Neuronal stem cell (in vitro differentiated cells): ENCODE results near the gene MEIKIN.

Experiments
- DNase-seq: peaks from one replicate; pipeline ENCODE4 v3.0.0-alpha.2; 2013; ENCODE audit warnings: low spot score
- H2AFZ ChIP-seq: one replicate; pipeline ENCODE4 v1.6.1; 2013; ENCODE audit warnings: mild to moderate bottlenecking, low read length, inconsistent platforms
- H2AK5ac ChIP-seq: 2 replicates; pipeline ENCODE4 v1.6.1; 2013; ENCODE audit warnings: low read depth, mild to moderate bottlenecking, inconsistent platforms, low read length, moderate library complexity, mixed read lengths
- H2BK120ac ChIP-seq: 2 replicates; pipeline ENCODE4 v1.6.1; 2013; ENCODE audit warnings: low read depth, mild to moderate bottlenecking, inconsistent platforms, low read length, moderate library complexity, mixed read lengths
- H2BK12ac ChIP-seq: one replicate; pipeline ENCODE4 v1.6.1; 2013; ENCODE audit warnings: low read length, inconsistent platforms
- H2BK15ac ChIP-seq: 2 replicates; pipeline ENCODE4 v1.6.1; 2013; ENCODE audit warnings: mild to moderate bottlenecking, low read length, inconsistent platforms, mixed read lengths
- H2BK5ac ChIP-seq: one replicate; pipeline ENCODE4 v1.6.1; 2013; ENCODE audit warnings: inconsistent platforms, mild to moderate bottlenecking, low read length, moderate library complexity
- H3K14ac ChIP-seq: one replicate; pipeline ENCODE4 v1.6.1; 2013; ENCODE audit warnings: low read length, inconsistent platforms
- H3K18ac ChIP-seq: 2 replicates; pipeline ENCODE4 v1.6.1; 2013; ENCODE audit warnings: low read length, inconsistent platforms
- H3K23ac ChIP-seq: 2 replicates; pipeline ENCODE4 v1.6.1; 2013; ENCODE audit warnings: low read depth, mild to moderate bottlenecking, mixed read lengths, low read length, inconsistent platforms; ENCODE audit not compliant: poor library complexity
- H3K27ac ChIP-seq: replicated peaks from 3 replicates; pipeline ENCODE4 v1.5.1; 2013; ENCODE audit warnings: low read length, inconsistent platforms
- H3K27me3 ChIP-seq, 3 experiments: 2 replicates each; pipeline ENCODE4 v1.6.1; 2013; ENCODE audit warnings: low read length in 3 of 3, mild to moderate bottlenecking in 2 of 3, inconsistent platforms in 1 of 3, low read depth in 1 of 3, mixed read lengths in 1 of 3, moderate library complexity in 1 of 3; ENCODE audit not compliant: control insufficient read depth in 3 of 3, insufficient read depth in 3 of 3
- H3K36me3 ChIP-seq, 2 donors: replicated peaks in 1 of 2; 2 replicates each; pipeline ENCODE4 v1.6.1; 2013; ENCODE audit warnings: low read length in 2 of 2; ENCODE audit not compliant: control insufficient read depth in 2 of 2, insufficient read depth in 2 of 2
- H3K4ac ChIP-seq: 2 replicates; pipeline ENCODE4 v1.6.1; 2013; ENCODE audit warnings: inconsistent platforms, mild to moderate bottlenecking, low read length, moderate library complexity
- H3K4me1 ChIP-seq, 2 donors: 1 replicate in 1 of 2; 2 replicates in 1 of 2; pipeline ENCODE4 v1.6.1; 2013; ENCODE audit warnings: low read length in 2 of 2, low read depth in 1 of 2; ENCODE audit not compliant: control insufficient read depth in 2 of 2, insufficient read depth in 1 of 2
- H3K4me2 ChIP-seq: one replicate; pipeline ENCODE4 v1.6.1; 2013; ENCODE audit warnings: mild to moderate bottlenecking, low read length, inconsistent platforms; ENCODE audit not compliant: insufficient read depth, poor library complexity, severe bottlenecking
- H3K4me3 ChIP-seq, 2 donors: 2 replicates each; pipeline ENCODE4 v1.5.1; 2013; ENCODE audit warnings: low read length in 2 of 2, mild to moderate bottlenecking in 2 of 2, inconsistent platforms in 1 of 2, moderate library complexity in 1 of 2
- H3K79me1 ChIP-seq: one replicate; pipeline ENCODE4 v1.6.1; 2013; ENCODE audit warnings: low read depth, mild to moderate bottlenecking, inconsistent platforms, low read length, moderate library complexity
- H3K9ac ChIP-seq: one replicate; pipeline ENCODE4 v1.6.1; 2013; ENCODE audit warnings: mild to moderate bottlenecking, low read depth, low read length, inconsistent platforms; ENCODE audit not compliant: poor library complexity
- H3K9me3 ChIP-seq, 2 donors: replicated peaks in 1 of 2; 2 replicates each; pipeline versions ENCODE3 to v1.6.1; 2013; ENCODE audit warnings: low read length in 2 of 2, mild to moderate bottlenecking in 2 of 2, inconsistent platforms in 1 of 2, low read depth in 1 of 2, mixed read lengths in 1 of 2, moderate library complexity in 1 of 2; ENCODE audit not compliant: control insufficient read depth in 2 of 2, insufficient read depth in 1 of 2
- H4K8ac ChIP-seq: one replicate; pipeline ENCODE4 v1.6.1; 2013; ENCODE audit warnings: low read depth, mild to moderate bottlenecking, inconsistent platforms, low read length, moderate library complexity
- H4K91ac ChIP-seq: one replicate; pipeline ENCODE4 v1.6.1; 2013; ENCODE audit warnings: low read length, low read depth, mild to moderate bottlenecking, inconsistent platforms; ENCODE audit not compliant: poor library complexity
- WGBS, 2 donors: extraction: QIAGEN DNeasy Blood & Tissue Kit; methylation state at CpG; one replicate each; pipeline ENCODE4 v1.1.7; 2013; ENCODE audit warnings: missing lambda C conversion rate in 2 of 2, mixed read lengths in 1 of 2; ENCODE audit not compliant: insufficient read length in 2 of 2, insufficient replicate concordance in 1 of 2; ENCODE audit errors: extremely low coverage in 2 of 2; 5-methylcytosine and 5-hydroxymethylcytosine counted together

The MEIKIN gene

GRCh38 chr5:131981516-131981915 is 36.1 kb upstream of the MEIKIN start:
- H3K36me3 ChIP-seq, result no peaks in the 10 kb centered on the region
- no peak overlapping the region for H3K9ac ChIP-seq
- DNase-seq, result no peak
- no peaks in the 10 kb centered on the region for H3K27me3 ChIP-seq
- H3K4ac ChIP-seq, result no peak overlapping the region
- no peaks in the 10 kb centered on the region for H3K79me1 ChIP-seq
- no peak overlapping the region for H3K14ac ChIP-seq
- peaks cover 0 to 2% of the 10 kb centered on the region in 2 donors for H3K4me1 ChIP-seq
- no peak overlapping the region for H2AFZ ChIP-seq
- no peak overlapping the region for H3K18ac ChIP-seq
- no peak overlapping the region for H4K8ac ChIP-seq
- H3K4me3 ChIP-seq, result no peak overlapping the region
- no peak overlapping the region for H3K27ac ChIP-seq
- H3K9me3 ChIP-seq, result no peaks in the 10 kb centered on the region
- H4K91ac ChIP-seq, result no peak overlapping the region
- H3K23ac ChIP-seq, result no peak overlapping the region
- H2AK5ac ChIP-seq, result no peak overlapping the region
- H2BK12ac ChIP-seq, result no peak overlapping the region
- H2BK5ac ChIP-seq, result no peak overlapping the region
- no peak overlapping the region for H3K4me2 ChIP-seq
- no CpG with 5 or more reads among the region's 4 CpGs for WGBS, 2 donors
- no peak overlapping the region for H2BK120ac ChIP-seq
- no peak overlapping the region for H2BK15ac ChIP-seq

- Histone ChIP-seq H4K91ac (no peak overlapping the region), H2BK120ac (no peak overlapping the region), H3K18ac (no peak overlapping the region), H3K4me3 (no peak overlapping the region), H2BK12ac (no peak overlapping the region), H2BK15ac (no peak overlapping the region), H2BK5ac (no peak overlapping the region), H3K9me3 (no peaks in the 10 kb centered on the region), H3K9ac (no peak overlapping the region), H3K36me3 (no peaks in the 10 kb centered on the region), H3K27ac (no peak overlapping the region), H3K14ac (no peak overlapping the region), H4K8ac (no peak overlapping the region), H3K79me1 (no peaks in the 10 kb centered on the region), H3K4me1 (peaks cover 0 to 2% of the 10 kb centered on the region in 2 donors), H3K4ac (no peak overlapping the region), H3K23ac (no peak overlapping the region), H3K27me3 (no peaks in the 10 kb centered on the region), H3K4me2 (no peak overlapping the region), H2AK5ac (no peak overlapping the region), H2AFZ (no peak overlapping the region)
- no CpG with 5 or more reads among the region's 4 CpGs for WGBS, 2 donors
- DNase-seq, result no peak
Measured at GRCh38 chr5:131980696-131981095, 35.2 kb upstream of the MEIKIN start.

DNA sequence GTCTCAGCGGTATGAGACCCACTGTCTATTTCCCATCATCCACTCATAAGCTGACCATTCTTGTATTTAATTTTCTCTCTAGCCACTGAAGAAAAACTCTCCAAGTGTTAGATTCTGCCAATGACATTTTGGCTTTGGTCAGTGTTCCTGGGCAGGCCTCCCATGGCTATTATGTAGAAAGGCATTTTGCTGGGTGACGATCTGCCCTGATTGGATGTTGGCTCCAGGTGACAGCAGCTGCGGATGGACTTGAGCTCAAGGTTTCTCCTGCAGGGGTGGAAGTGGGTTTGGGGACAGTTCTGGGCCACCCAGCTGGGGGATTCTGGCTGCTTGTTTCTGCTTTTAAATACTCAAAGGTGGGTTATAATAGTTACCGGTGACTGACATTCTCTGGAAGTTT is 34.4 kb upstream of the MEIKIN start:
- Histone ChIP-seq H3K9me3 (no peaks in the 10 kb centered on the region), H2BK120ac (no peak overlapping the region), H3K4me2 (no peak overlapping the region), H3K4me1 (peaks cover 0 to 2% of the 10 kb centered on the region in 2 donors), H4K91ac (no peak overlapping the region), H3K9ac (no peak overlapping the region), H4K8ac (no peak overlapping the region), H3K27me3 (no peaks in the 10 kb centered on the region), H3K36me3 (no peaks in the 10 kb centered on the region), H3K14ac (no peak overlapping the region), H3K27ac (no peak overlapping the region), H3K4ac (no peak overlapping the region), H3K18ac (no peak overlapping the region), H3K79me1 (no peaks in the 10 kb centered on the region), H3K23ac (no peak overlapping the region), H2AFZ (no peak overlapping the region), H2BK5ac (no peak overlapping the region), H3K4me3 (no peak overlapping the region), H2BK12ac (no peak overlapping the region), H2BK15ac (no peak overlapping the region), H2AK5ac (no peak overlapping the region)
- no CpG with 5 or more reads among the region's 4 CpGs for WGBS, 2 donors
- no peak for DNase-seq

DNA sequence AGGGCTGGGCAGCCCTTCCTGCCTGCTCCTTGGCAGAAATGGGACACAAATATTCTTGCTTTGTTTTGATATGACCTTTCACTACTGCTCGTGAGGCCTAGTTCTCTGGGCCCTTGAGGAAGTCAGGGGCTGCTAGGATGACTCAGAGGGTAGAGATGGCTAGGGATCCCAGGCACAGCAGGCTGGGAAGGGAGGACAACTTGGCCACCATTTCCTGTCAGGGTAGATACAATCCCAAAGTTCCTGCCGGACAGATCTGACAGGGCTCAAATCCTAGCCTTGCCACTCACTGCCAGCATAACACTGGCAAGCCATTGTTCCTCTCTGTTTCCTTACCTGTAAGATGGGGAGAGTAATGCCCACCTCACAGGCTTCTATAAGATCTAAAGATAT is 31.7 kb upstream of the MEIKIN start:
- H4K8ac ChIP-seq, result no peak overlapping the region
- H3K18ac ChIP-seq, result no peak overlapping the region
- no peak overlapping the region for H2BK12ac ChIP-seq
- no peaks in the 10 kb centered on the region for H3K36me3 ChIP-seq
- H3K4ac ChIP-seq, result no peak overlapping the region
- H3K79me1 ChIP-seq, result no peaks in the 10 kb centered on the region
- H2BK15ac ChIP-seq, result no peak overlapping the region
- H4K91ac ChIP-seq, result no peak overlapping the region
- no peaks in the 10 kb centered on the region for H3K4me1 ChIP-seq
- H3K27me3 ChIP-seq, result no peaks in the 10 kb centered on the region
- WGBS, 2 donors, result no CpG with 5 or more reads among the region's 2 CpGs
- no peak overlapping the region for H3K14ac ChIP-seq
- H2AFZ ChIP-seq, result no peak overlapping the region
- no peak for DNase-seq
- no peak overlapping the region for H3K27ac ChIP-seq
- H2BK5ac ChIP-seq, result no peak overlapping the region
- no peak overlapping the region for H2AK5ac ChIP-seq
- no peak overlapping the region for H3K23ac ChIP-seq
- H2BK120ac ChIP-seq, result no peak overlapping the region
- no peak overlapping the region for H3K9ac ChIP-seq
- no peaks in the 10 kb centered on the region for H3K9me3 ChIP-seq
- no peak overlapping the region for H3K4me2 ChIP-seq
- H3K4me3 ChIP-seq, result no peak overlapping the region
